Common myeloid progenitor, CD34-positive (primary cell): ENCODE data around the gene ATP13A2.

Experiments used
- CTCF ChIA-PET: fragments of 350-600 bp; sonication (Branson Sonifier 250); formaldehyde crosslinking; loops from one replicate; lab custom pipeline; 2021; ENCODE audit warnings: antibody characterized with exemption; lab: Charles Lee
- POLR2A ChIA-PET: fragments of 350-600 bp; sonication (Branson Sonifier 250); formaldehyde crosslinking; loops from one replicate; lab custom pipeline; 2021; ENCODE audit warnings: antibody characterized with exemption; lab: Charles Lee
- DNase-seq, 3 donors: peaks; one replicate each; pipeline versions ENCODE4 v3.0.0 to v3.0.0-alpha.2; 2013
- H3K27ac ChIP-seq, 2 experiments: 1 replicate in 1 of 2; 2 replicates in 1 of 2; pipeline ENCODE4 v1.7.0; 2013; ENCODE audit warnings: inconsistent platforms in 2 of 2, low read length in 2 of 2, mild to moderate bottlenecking in 2 of 2, low read depth in 1 of 2, moderate library complexity in 1 of 2; ENCODE audit not compliant: severe bottlenecking in 2 of 2, insufficient read depth in 1 of 2, poor library complexity in 1 of 2
- H3K27me3 ChIP-seq, 5 experiments: replicated peaks in 2 of 5; 1 replicate in 3 of 5; 2 replicates in 2 of 5; pipeline versions ENCODE4 v1.6.1 to v1.7.0; 2013; ENCODE audit warnings: low read length in 4 of 5, mild to moderate bottlenecking in 2 of 5, moderate library complexity in 2 of 5, inconsistent platforms in 1 of 5; ENCODE audit not compliant: insufficient read depth in 5 of 5, control insufficient read depth in 4 of 5
- H3K36me3 ChIP-seq, 4 experiments: 1 replicate in 2 of 4; 2 replicates in 2 of 4; pipeline versions ENCODE4 v1.6.1 to v1.7.0; 2013; ENCODE audit warnings: low read length in 3 of 4, control low read depth in 1 of 4, mild to moderate bottlenecking in 1 of 4; ENCODE audit not compliant: control insufficient read depth in 4 of 4, insufficient read depth in 4 of 4
- H3K4me1 ChIP-seq, 4 experiments: 1 replicate in 3 of 4; 2 replicates in 1 of 4; pipeline versions ENCODE4 v1.6.1 to v1.7.1; 2013; ENCODE audit warnings: low read length in 3 of 4, mild to moderate bottlenecking in 3 of 4, control low read depth in 1 of 4, inconsistent platforms in 1 of 4, moderate library complexity in 1 of 4; ENCODE audit not compliant: control insufficient read depth in 4 of 4, insufficient read depth in 4 of 4; ENCODE audit errors: control extremely low read depth in 1 of 4
- H3K4me3 ChIP-seq, 7 experiments: 1 replicate in 4 of 7; 2 replicates in 3 of 7; pipeline versions ENCODE4 v1.5.1 to v1.7.0; 2013; ENCODE audit warnings: mild to moderate bottlenecking in 7 of 7, low read length in 6 of 7, moderate library complexity in 6 of 7, inconsistent platforms in 2 of 7, low read depth in 2 of 7, control low read depth in 1 of 7; ENCODE audit not compliant: insufficient read depth in 4 of 7, control insufficient read depth in 1 of 7; ENCODE audit errors: extremely low read depth in 1 of 7
- H3K9me3 ChIP-seq, 5 experiments: 1 replicate in 4 of 5; 2 replicates in 1 of 5; pipeline versions ENCODE4 v1.6.1 to v1.7.1; 2013; ENCODE audit warnings: low read length in 4 of 5, mild to moderate bottlenecking in 2 of 5, inconsistent platforms in 1 of 5, low read depth in 1 of 5, moderate library complexity in 1 of 5; ENCODE audit not compliant: control insufficient read depth in 4 of 5, insufficient read depth in 2 of 5; ENCODE audit errors: control extremely low read depth in 1 of 5
- WGBS: methylation state at CpG from one replicate; pipeline ENCODE4 v1.1.5; 2013; ENCODE audit not compliant: insufficient coverage; 5-methylcytosine and 5-hydroxymethylcytosine counted together

The ATP13A2 gene

DNA sequence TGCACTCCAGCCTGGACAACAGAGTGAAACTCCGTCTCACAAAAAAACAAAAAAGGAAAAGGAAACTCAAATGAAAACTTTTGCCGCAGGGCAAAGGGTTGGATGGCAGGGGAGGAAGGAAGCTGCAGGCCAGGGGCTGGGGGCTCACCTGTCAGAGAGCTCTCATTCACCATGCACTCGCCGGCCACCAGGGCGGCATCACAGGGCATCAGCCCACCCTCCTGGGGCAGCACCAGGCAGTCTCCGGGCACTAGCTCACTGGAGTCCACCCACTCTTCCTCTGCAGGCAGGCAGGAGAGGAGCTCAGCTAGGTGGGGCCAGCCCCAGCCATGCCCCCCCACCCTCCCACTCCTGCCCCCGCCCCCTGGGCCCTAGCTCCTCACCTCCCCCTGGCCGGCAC lies 11.9 kb downstream of the ATP13A2 start:
- ChIA-PET CTCF (interaction anchor here (1.0 to 1.9 kb wide), 4 partner anchors 10 to 33 kb away, joined by 3 to 10 read pairs (median 5); no protein-coding TSS in a partner anchor), POLR2A (no interaction called here)
- Histone ChIP-seq H3K36me3 (peaks cover 3 to 69% (median 53%) of the 10 kb centered on the region in 4 experiments), H3K27ac (no peak overlapping the region), H3K4me3 (no peak overlapping the region), H3K4me1 (no peaks in the 10 kb centered on the region), H3K9me3 (no peaks in the 10 kb centered on the region), H3K27me3 (no peaks in the 10 kb centered on the region)
- 90% methylated on average over 5 of the region's 8 CpGs for WGBS
- no peak for DNase-seq

- CTCF ChIA-PET, result interaction anchor here (1.0 kb wide), 1 partner anchor 39 kb away, joined by 3 read pairs; no protein-coding TSS in a partner anchor
Measured at GRCh38 chr1:16998589-16998988, 13.1 kb downstream of the ATP13A2 start.

DNA sequence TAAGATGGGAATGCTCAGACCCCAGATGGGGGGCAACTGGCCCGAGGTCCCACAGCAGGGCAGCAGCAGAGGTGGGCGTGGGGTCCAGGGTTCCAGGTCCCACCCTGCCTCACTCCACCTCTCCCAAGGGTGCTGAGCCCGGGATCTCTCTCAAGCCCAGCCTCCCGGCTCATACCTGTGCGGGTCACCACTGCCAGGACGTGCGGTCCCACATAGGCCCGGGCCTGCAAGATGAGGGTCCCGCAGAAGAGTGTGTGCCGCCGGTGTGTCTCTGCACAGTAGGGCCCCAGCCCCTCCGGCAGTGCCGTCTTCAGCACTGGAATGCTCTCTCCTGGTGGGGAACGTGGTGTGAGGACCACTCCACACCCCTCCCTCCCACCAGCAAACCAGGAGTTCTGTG lies 14.9 kb downstream of the ATP13A2 start:
- ChIA-PET POLR2A (no interaction called here), CTCF (no interaction called here)
- Histone ChIP-seq H3K4me1 (no peaks in the 10 kb centered on the region), H3K4me3 (no peak overlapping the region), H3K36me3 (peaks cover 2 to 59% (median 33%) of the 10 kb centered on the region in 4 experiments), H3K27ac (no peak overlapping the region), H3K9me3 (no peaks in the 10 kb centered on the region), H3K27me3 (no peaks in the 10 kb centered on the region)
- no peak for DNase-seq
- WGBS, result 98% methylated on average over 13 of the region's 14 CpGs

More at GRCh38 chr1:16998589-16998988, 13.1 kb downstream of the ATP13A2 start:
- no peak overlapping the region for H3K4me3 ChIP-seq
- H3K4me1 ChIP-seq, result no peaks in the 10 kb centered on the region
- H3K9me3 ChIP-seq, result no peaks in the 10 kb centered on the region
- H3K36me3 ChIP-seq, result peaks cover 0 to 61% (median 43%) of the 10 kb centered on the region in 4 experiments
- POLR2A ChIA-PET, result no interaction called here
- DNase-seq, result no peak
- WGBS, result 98% methylated on average over 6 of the region's 10 CpGs
- H3K27me3 ChIP-seq, result no peaks in the 10 kb centered on the region
- H3K27ac ChIP-seq, result no peak overlapping the region

- WGBS, result 91% methylated on average over 13 of the region's 15 CpGs
Measured at GRCh38 chr1:16993521-16994038, 18.1 kb downstream of the ATP13A2 start.

GRCh38 chr1:16992675-16993074 lies 19.1 kb downstream of the ATP13A2 start:
- no peak for DNase-seq
- no peak overlapping the region for H3K27ac ChIP-seq
- ChIA-PET POLR2A (interaction anchor here (1.0 to 1.3 kb wide), 2 partner anchors 12 to 17 kb away, joined by 3 to 5 read pairs; partner anchors contain the start of gene MFAP2), CTCF (interaction anchor here (1.3 kb wide), 1 partner anchor 13 kb away, joined by 4 read pairs; no protein-coding TSS in a partner anchor)
- no peaks in the 10 kb centered on the region for H3K9me3 ChIP-seq
- H3K27me3 ChIP-seq, result no peaks in the 10 kb centered on the region
- no peaks in the 10 kb centered on the region for H3K4me1 ChIP-seq
- 100% methylated on average over 8 of the region's 9 CpGs for WGBS
- H3K36me3 ChIP-seq, result peaks cover 7 to 66% (median 34%) of the 10 kb centered on the region in 4 experiments
- no peak overlapping the region for H3K4me3 ChIP-seq

More at GRCh38 chr1:16993521-16994038, 18.1 kb downstream of the ATP13A2 start:
- H3K4me3 ChIP-seq, result no peak overlapping the region
- H3K36me3 ChIP-seq, result peaks cover 4 to 66% (median 32%) of the 10 kb centered on the region in 4 experiments
- no peaks in the 10 kb centered on the region for H3K9me3 ChIP-seq
- no peak for DNase-seq
- no peaks in the 10 kb centered on the region for H3K4me1 ChIP-seq
- no peak overlapping the region for H3K27ac ChIP-seq
- CTCF ChIA-PET, result no interaction called here
- POLR2A ChIA-PET, result no interaction called here
- no peaks in the 10 kb centered on the region for H3K27me3 ChIP-seq

DNA sequence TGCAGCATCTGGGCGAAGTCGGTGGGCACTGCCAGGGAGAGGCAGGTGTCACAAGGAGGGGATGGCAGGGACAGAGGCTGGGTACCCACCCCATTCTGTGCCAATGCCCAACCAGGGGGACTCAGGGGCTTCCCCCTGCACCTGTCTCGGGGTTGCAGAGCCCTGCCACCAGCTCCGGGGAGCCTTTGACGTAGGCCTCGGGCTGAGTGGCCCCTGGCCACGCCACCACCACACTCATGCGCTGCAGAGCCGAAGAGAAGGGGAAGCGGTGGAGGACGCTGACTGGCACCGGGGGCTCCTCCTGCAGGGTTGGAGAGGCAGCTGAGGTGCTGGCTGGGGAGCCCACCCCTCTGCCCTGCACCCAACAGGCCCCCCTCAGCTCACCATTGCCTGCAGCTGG lies 19.6 kb downstream of the ATP13A2 start:
- Histone ChIP-seq H3K4me3 (no peak overlapping the region), H3K9me3 (no peaks in the 10 kb centered on the region), H3K36me3 (peaks cover 7 to 70% (median 39%) of the 10 kb centered on the region in 4 experiments), H3K27ac (no peak overlapping the region), H3K4me1 (no peaks in the 10 kb centered on the region), H3K27me3 (no peaks in the 10 kb centered on the region)
- CTCF ChIA-PET, result interaction anchor here (1.3 kb wide), 1 partner anchor 13 kb away, joined by 4 read pairs; no protein-coding TSS in a partner anchor
- POLR2A ChIA-PET, result interaction anchor here (1.0 to 1.3 kb wide), 2 partner anchors 11 to 17 kb away, joined by 3 to 5 read pairs; partner anchors contain the start of gene MFAP2
- WGBS, result 95% methylated on average over 11 of the region's 12 CpGs
- no peak for DNase-seq

DNA sequence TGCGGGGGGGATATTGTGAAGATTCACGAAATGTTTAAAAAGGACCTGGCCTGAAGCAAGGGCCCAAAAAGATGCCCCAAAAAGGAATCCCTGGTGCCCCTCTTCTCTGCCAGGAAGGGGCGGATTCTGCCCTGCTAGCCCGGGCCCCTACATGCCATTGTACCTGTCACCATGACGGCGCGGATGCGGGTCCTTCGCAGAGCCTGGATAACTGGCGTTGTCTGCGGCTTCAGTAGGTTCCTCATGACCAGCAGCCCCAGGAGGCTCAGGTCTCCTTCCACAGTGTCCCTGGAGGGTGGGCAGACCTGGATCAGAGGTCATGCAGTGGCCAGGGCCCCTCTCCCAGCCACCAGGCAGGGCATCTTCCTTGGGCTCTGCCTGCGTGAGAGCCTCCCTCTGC lies 20.2 kb downstream of the ATP13A2 start:
- over 99% methylated on average over 12 of the region's 12 CpGs for WGBS
- CTCF ChIA-PET, result no interaction called here
- POLR2A ChIA-PET, result interaction anchor here (1.3 kb wide), 1 partner anchor 18 kb away, joined by 5 read pairs; no protein-coding TSS in a partner anchor
- H3K4me1 ChIP-seq, result no peaks in the 10 kb centered on the region
- H3K27me3 ChIP-seq, result no peaks in the 10 kb centered on the region
- H3K9me3 ChIP-seq, result no peaks in the 10 kb centered on the region
- DNase-seq, result no peak
- no peak overlapping the region for H3K4me3 ChIP-seq
- peaks cover 7 to 70% (median 36%) of the 10 kb centered on the region in 4 experiments for H3K36me3 ChIP-seq
- H3K27ac ChIP-seq, result no peak overlapping the region
